GM10266 (cell line): ENCODE data around the gene STOX1.

Experiments
- DNase-seq: peaks from one replicate; pipeline ENCODE4 v3.0.0; 2012; ENCODE audit errors: extremely low spot score
- CTCF ChIP-seq: IDR thresholded peaks from 2 replicates; pipeline ENCODE4 v1.5.1; 2012; ENCODE audit warnings: mild to moderate bottlenecking, low read depth; ENCODE audit not compliant: control insufficient read depth, insufficient read depth; ENCODE audit errors: missing control alignments

STOX1 gene

GRCh38 chr10:68876246-68877138 lies 49.2 kb downstream of the STOX1 start:
- TF ChIP-seq CTCF: no peak
- DNase-seq: no peak

- TF ChIP-seq CTCF: no peak
- DNase-seq: no peak
These were observed 50.3 kb downstream of the STOX1 start for GRCh38 chr10:68877482-68878110.

- TF ChIP-seq CTCF: no peak
- no peak for DNase-seq
These were observed 51.2 kb downstream of the STOX1 start for GRCh38 chr10:68878496-68878895.

DNA sequence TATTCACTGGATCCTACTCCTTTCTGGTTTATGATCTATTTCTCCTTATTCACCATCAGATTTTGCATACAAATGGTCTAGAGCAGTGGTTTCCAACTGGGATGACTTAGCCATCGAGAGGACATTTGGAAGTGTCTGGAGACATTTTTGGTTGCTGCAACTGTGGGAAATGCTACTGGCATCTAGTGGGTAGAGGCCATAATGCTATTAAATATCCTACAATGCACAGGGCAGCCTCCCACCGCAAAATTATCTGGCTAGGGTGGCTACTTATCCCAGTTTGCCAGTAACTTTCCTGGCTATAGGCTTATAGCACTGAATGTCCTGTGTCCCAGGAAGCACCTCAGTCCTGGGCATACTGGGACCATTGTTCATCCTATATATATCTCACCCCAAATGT lies 52.3 kb downstream of the STOX1 start:
- no peak for TF ChIP-seq CTCF
- DNase-seq: no peak

- no peak for TF ChIP-seq CTCF
- no peak for DNase-seq
These were observed 52.9 kb downstream of the STOX1 start for GRCh38 chr10:68880181-68880580.

DNA sequence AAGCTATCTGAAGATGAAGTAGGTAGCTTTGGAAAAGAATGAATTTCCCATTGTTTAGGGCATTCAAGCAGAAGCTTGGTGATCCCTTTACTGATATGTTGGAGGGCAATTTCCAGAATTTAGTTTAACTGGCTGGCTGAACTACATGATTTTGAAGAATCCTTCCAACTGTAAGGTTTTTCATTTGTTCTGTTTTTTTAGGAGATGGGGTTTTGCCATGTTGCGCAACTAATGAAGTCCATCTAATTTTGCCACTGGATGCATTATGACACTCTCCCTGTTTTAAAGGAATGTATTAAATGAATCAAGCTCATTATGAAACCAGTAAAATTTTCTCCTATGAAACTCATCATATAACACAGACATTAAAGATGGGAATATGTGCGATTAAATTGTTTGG lies 67.7 kb downstream of the STOX1 start:
- DNase-seq: no peak
- TF ChIP-seq CTCF: no peak

GRCh38 chr10:68897336-68897741 lies 70.0 kb downstream of the STOX1 start:
- peak; percentile 51 for TF ChIP-seq CTCF
- DNase-seq: peak; percentile 45
